ENCODE data around the gene MBD2.

GRCh38 chr18:54159906-54160305, 64.6 kb downstream of the MBD2 start:
- TF ChIP-seq CTCF (optimal IDR thresholded peaks at IDR 0.05 in 1 of 3, IDR thresholded peaks at IDR 0.05 in 1 of 3, conservative IDR thresholded peaks at IDR 0.05 in 1 of 3; ENCODE audit: extremely low read depth in 1 of 3, insufficient read depth in 2 of 3, low read length in 3 of 3) (no peak), EZH2 (IDR thresholded peaks at IDR 0.05; ENCODE audit: low read length) (no peak)

Measured in keratinocyte (primary cell).